GM19468 (cell line): ENCODE measurements around the gene GADD45A.
A peak's percentile ranks its signal among the peaks of the same experiment; 100 is the strongest.
"Not testable (repeated sequence)": the region's sequence is repeated elsewhere in the genome, so short reads cannot be mapped to it uniquely, and the experiment has no call there.

ENCODE experiments used
- ATAC-seq: cut with Tn5 transposase; IDR thresholded peaks from one replicate; pipeline ENCODE4 v1.9.1; 2021; ENCODE audit warnings: mild to moderate bottlenecking, moderate library complexity, moderate number of reproducible peaks; ENCODE audit not compliant: unreplicated experiment; ENCODE audit errors: extremely low read depth

GADD45A gene

DNA sequence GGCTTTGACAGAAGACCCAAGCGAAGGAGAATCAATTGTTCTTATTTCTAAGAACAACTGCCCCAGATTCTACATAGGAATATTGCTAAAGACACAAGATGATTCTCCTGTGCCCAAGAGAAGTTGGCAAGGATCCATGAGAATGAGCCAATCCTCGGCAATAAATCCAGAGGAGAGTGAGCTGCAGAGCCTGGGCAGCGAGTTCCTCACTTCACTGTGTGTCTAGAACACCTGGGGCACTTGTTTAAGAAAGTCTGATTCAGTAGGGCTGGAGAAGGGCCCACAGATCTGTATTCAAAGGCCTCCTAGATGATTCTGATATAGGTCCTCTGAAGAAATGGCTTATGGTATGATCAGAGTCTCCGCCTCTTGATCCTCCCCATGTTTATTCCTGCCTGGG, 31.8 kb downstream of the GADD45A start:
- no peak for ATAC-seq

- ATAC-seq, result no peak
Observed at GRCh38 chr1:67717876-67718275, 32.9 kb downstream of the GADD45A start.

DNA sequence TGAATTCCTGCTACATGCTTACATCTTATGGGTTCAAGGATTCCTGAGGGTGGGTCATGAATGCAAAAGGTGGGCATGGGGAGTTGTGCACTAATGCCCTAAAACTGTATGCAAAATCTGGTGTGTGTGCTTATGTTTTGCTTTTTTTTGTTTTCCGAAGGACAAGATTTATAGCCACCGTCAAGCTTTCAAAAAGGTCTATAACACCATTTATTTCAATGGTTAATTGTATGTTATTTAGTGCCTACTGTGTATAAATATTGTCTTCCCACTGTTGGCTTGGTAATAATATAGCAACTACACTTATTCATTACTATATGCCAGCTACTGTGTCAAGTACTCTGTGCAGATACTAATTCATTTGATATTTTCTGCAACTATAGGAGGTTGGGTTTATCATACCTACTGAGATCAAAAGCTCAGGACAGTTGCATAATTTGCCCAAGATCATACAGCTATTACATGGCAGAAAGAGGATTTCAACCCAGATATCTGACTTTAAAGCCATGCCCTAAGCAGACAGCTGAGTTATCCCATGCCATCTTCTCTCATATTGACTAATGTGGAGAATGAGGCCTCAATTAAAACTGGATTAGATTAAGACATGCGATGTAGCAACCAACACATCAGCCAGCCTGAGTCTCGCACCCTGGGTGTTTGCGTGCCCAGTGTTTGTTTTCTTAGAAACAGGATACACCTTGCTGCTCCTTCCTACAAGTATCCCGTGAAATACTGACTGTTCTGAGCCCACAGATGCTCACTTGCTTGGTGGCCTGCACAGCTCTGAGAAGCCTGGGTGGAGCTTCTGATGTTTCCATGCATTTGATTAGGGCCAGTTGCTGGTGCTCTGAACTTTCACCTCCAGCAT, 34.6 kb downstream of the GADD45A start:
- no peak for ATAC-seq

GRCh38 chr1:67721112-67721511, 36.1 kb downstream of the GADD45A start:
- no peak for ATAC-seq

- ATAC-seq, result peak; percentile 55
Observed at GRCh38 chr1:67721650-67722291, 36.8 kb downstream of the GADD45A start.

- ATAC-seq, result no peak
Observed at GRCh38 chr1:67722292-67722944, 37.4 kb downstream of the GADD45A start.

DNA sequence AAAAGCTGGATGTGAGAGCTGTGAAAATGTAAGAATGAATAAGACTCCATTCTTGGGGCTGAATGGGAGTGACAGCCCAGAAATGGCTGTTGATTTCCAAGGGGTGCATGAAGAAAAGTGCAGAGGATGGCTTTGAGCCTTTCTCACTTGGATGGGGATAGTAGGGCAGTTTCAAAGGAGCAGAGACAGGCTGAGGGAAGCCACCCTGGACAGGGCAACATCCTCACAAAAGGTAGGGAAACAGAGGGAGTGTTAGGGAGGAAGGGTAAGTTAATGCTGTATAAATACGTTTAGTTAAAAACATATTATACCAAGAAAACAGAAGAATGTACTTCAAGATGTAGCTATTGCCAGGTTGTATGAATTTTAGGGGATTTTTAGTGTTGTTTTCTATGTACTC, 38.1 kb downstream of the GADD45A start:
- ATAC-seq, result no peak

GRCh38 chr1:67723620-67724019, 38.6 kb downstream of the GADD45A start:
- ATAC-seq, result no peak

- ATAC-seq, result no peak
Observed at GRCh38 chr1:67724928-67725560, 40.0 kb downstream of the GADD45A start.

DNA sequence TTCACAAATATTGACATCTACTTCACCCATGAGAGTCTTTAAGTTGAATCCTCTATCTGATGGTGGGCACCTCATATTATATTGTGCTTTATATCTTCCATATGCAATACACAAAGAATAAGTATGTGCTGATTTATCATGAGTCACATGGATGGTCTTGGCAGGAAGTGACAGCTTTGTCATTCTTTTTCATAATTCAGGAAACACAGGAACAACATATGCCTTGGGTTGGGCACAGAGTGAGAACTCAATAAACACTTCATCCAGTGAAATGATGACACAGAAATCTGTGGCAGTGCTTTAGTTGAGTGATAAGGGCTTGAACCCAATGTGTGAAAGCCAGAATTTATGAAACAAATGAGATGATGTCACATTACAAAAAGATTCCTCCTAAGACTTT, 41.2 kb downstream of the GADD45A start:
- ATAC-seq, result no peak

GRCh38 chr1:67729872-67730271, 44.9 kb downstream of the GADD45A start:
- ATAC-seq, result no peak

- ATAC-seq, result not testable (repeated sequence)
Observed at GRCh38 chr1:67730312-67730711, 45.3 kb downstream of the GADD45A start.

GRCh38 chr1:67731322-67731721, 46.3 kb downstream of the GADD45A start:
- no peak for ATAC-seq

- ATAC-seq, result no peak
Observed at GRCh38 chr1:67732750-67733151, 47.8 kb downstream of the GADD45A start.

DNA sequence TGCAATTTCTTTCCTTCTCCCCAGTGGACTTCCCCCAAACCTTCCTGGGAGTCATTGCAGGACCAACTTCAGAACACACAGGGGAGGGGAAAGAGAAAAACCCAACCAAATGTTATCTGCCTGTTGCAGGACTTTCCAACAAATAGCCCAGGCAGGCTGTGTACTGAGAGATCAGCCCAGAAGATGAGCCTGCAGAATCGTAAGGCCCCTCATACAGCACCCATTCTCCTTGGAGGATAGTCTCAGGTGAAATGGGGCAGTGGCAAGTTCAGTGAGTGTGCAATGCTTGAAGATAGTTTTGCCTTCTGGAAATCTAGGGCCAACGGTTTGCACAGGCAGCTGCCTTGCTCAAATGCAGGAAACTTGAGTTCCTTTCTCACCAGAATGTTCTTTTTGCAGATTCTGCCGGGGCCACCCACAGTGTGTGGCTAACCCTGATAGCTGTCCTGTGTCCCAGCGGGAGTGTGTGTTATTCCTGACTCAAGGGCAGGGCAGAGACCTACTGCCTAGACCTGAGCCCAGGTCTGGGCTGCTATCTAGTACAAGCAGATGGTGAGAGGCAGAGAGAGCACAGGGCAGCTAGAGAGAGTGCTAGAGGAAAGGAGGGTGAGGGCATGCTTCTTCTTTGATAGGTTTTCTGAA, 48.8 kb downstream of the GADD45A start:
- no peak for ATAC-seq

DNA sequence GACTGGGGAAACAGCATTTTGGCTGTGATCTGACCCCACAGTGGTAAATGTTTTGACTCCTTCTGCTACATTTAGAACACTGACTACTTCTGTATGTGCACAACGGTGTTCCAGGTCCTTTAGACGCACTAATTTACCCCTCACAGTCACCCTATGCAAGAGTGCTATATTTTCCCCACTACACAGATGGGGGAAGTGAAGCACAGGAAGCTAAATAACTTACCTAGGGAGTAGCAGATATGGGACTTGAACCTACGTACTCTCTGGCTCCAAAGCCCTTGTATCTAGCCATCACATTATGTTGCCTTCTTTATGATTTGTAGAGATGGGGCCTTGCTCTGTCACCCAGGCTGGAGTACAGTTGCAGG, 49.3 kb downstream of the GADD45A start:
- no peak for ATAC-seq

DNA sequence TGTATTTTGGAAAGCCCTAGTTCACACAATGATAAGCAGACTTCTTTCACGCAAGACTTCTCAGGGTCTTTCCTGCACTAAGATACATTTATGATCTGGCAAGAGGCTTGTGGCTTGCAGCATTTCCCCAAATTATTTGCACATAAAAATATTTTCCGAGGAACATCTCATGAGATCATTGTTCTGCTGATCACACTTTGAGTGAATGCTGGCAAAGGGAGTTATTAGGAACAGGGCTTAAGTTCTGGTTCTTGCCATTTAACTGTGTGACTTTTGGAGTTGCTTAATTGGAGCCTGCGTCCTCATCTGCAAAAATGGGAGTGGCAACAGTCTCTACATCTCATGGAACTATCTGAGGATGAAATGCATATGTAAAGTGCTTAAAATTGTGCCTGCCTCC, 50.2 kb downstream of the GADD45A start:
- ATAC-seq, result no peak

DNA sequence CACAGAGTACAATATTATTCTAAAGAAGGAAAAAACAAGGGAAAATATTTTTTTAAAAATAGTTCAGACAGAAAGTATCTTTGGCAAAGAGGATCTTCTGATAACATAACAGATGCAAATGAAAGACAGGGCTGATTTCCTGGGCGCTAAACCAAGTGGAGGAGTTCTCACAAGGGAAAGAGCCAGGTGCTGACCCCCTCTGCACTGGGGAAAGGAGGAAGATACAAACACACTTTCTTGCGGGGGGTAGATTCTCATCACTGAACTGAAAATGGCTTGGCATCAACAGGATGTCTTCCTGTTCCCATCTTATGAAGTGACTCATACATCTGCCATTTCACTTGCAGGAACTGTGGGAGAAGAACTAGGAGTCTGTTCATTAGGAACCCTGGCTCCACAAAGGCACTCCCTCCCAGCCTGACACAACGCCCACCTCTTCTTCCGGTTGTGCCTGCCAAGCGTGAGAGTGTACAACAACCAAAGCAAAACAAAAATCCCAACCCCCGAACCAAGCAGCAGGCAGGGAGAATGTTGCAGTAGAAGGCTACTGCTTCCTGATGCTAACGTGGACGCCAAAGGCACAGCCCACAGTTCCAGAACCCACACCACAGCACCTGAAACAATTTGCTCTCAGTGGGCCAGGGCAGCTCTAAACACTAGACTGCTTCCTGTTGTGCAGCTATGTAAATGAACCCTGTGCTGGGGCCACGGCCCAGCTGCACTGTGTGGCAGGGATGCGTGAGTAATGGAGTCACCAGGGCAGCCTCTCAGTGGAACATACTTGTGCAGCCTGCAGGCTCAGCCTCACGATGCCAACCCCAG, 51.0 kb downstream of the GADD45A start:
- ATAC-seq, result peak; percentile 97

- ATAC-seq, result no peak
Observed at GRCh38 chr1:67736750-67737149, 51.7 kb downstream of the GADD45A start.
